ENCODE results near the gene CMTM8. TPM values are rescaled to one million over a fixed set of nuclear protein-coding genes. Genes with fewer than 3 reads are reported as not detected.

Gene CMTM8
- total and polyA plus RNA-seq, 2 of the 8 experiments (the other 6 are each of a cell fraction or from before 2014, with no cell fraction given), result 10.5 to 22.4 TPM

DNA sequence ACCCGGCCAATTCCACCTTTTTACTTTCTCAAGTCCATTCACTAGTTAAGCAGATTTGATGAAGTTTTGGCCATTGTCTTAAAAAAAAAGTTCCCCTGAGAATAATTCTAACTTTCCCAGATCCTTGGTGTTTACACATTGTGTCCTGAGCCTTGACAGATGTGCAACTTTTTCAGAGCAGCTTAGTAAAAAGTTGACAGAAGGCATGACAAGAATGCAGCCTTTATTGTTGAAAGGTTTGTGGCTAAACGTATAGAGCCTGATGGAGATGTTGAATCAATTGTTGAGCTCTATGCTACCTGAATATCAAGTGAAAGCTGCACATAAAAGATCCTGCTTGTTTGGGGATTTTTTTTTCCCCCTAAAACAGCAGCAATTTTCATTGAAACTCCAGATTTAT is 77.8 kb downstream of the CMTM8 start:
- Histone ChIP-seq H3K23me2 (ENCODE audit: low read depth, low read length) (no peaks in the 10 kb centered on the region), H2AK5ac (ENCODE audit: low read depth, low read length) (no peak overlapping the region), H3K23ac (ENCODE audit: insufficient read length) (no peak overlapping the region), H2BK20ac (ENCODE audit: low read length) (no peak overlapping the region), H2BK15ac (ENCODE audit: low read length) (no peak overlapping the region), H2AFZ (ENCODE audit: low read length) (no peak overlapping the region), H2BK12ac (ENCODE audit: low read depth, low read length) (no peak overlapping the region), H3K79me2 (ENCODE audit: control insufficient read depth in 1 of 2, insufficient read depth in 2 of 2, low read length in 2 of 2) (no peaks in the 10 kb centered on the region), H3K27me3 (replicated peaks in 1 of 4; ENCODE audit: control insufficient read depth in 3 of 4, extremely low read depth in 1 of 4, insufficient read depth in 3 of 4, low read length in 3 of 4) (no peaks in the 10 kb centered on the region), H3K79me1 (ENCODE audit: low read depth, low read length) (no peaks in the 10 kb centered on the region), H3K36me3 (ENCODE audit: control insufficient read depth in 2 of 4, insufficient read depth in 4 of 4, low read length in 3 of 4) (no peaks in the 10 kb centered on the region; a peak in 1 of 8 replicates), H3K4me3 (ENCODE audit: extremely low read depth in 1 of 4, insufficient read depth in 2 of 4, low read depth in 3 of 4, low read length in 4 of 4) (no peak overlapping the region), H2BK5ac (ENCODE audit: low read depth, low read length) (no peak overlapping the region), H3K27ac (ENCODE audit: low read depth, low read length) (no peak overlapping the region), H3K4me2 (ENCODE audit: insufficient read depth in 1 of 2, low read depth in 2 of 2, low read length in 2 of 2) (no peak overlapping the region), H3K14ac (ENCODE audit: insufficient read length) (no peak overlapping the region), H3K4me1 (replicated peaks in 1 of 4; ENCODE audit: control insufficient read depth in 3 of 4, insufficient read depth in 4 of 4, low read length in 3 of 4) (peaks cover 5 to 24% (median 9%) of the 10 kb centered on the region in 4 experiments), H2BK120ac (replicated peaks; ENCODE audit: low read depth, low read length) (no peak overlapping the region), H4K8ac (ENCODE audit: extremely low read depth, insufficient read depth, low read length) (no peak overlapping the region), H3K18ac (ENCODE audit: extremely low read depth, low read length) (no peak overlapping the region), H3K4ac (replicated peaks; ENCODE audit: insufficient read length, low read depth, low read length) (no peak overlapping the region), H4K5ac (ENCODE audit: insufficient read length, low read depth, low read length) (no peak overlapping the region), H4K20me1 (replicated peaks in 1 of 2; ENCODE audit: control insufficient read depth in 1 of 2, insufficient read depth in 2 of 2, low read length in 2 of 2) (no peaks in the 10 kb centered on the region), H3K9ac (replicated peaks in 1 of 4; ENCODE audit: extremely low read depth in 1 of 4, low read depth in 3 of 4, low read length in 3 of 4) (no peak overlapping the region), H4K91ac (replicated peaks; ENCODE audit: insufficient read length, low read length) (no peak overlapping the region), H3K56ac (replicated peaks; ENCODE audit: insufficient read length, low read depth, low read length) (no peak overlapping the region), H3K9me3 (ENCODE audit: insufficient read depth in 2 of 2, low read depth in 1 of 2, low read length in 1 of 2) (no peaks in the 10 kb centered on the region; a peak in 1 of 4 replicates)
- no peak for DNase-seq (ENCODE audit: low read depth in 1 of 2, low spot score in 2 of 2)
- WGBS, 2 experiments (ENCODE audit: extremely low coverage in 1 of 2, insufficient coverage in 1 of 2, insufficient read length in 1 of 2, insufficient replicate concordance in 2 of 2, low coverage in 1 of 2, low lambda C conversion rate in 2 of 2, missing lambda C conversion rate in 1 of 2), result 84% methylated on average over 2 of the region's 2 CpGs; no CpG with 5 or more reads in 1 of the 2 experiments
- ChIA-PET CTCF (ENCODE audit: partially characterized antibody) (interaction anchor here (0.6 to 1.2 kb wide), 4 partner anchors 21 to 70 kb away, joined by 3 to 5 read pairs (median 4); no protein-coding TSS in a partner anchor), POLR2A (ENCODE audit: partially characterized antibody) (no interaction called here)
- no peak for FAIRE-seq
- TF ChIP-seq CREB1 (IDR thresholded peaks at IDR 0.05) (no peak), BRCA1 (IDR thresholded peaks at IDR 0.05; ENCODE audit: low read depth, low read length) (no peak), KDM5A (IDR thresholded peaks at IDR 0.05; ENCODE audit: low read length) (no peak), BACH1 (IDR thresholded peaks at IDR 0.05; ENCODE audit: low read length) (no peak), JUN (IDR thresholded peaks at IDR 0.05; ENCODE audit: low read depth, low read length) (no peak), SUZ12 (IDR thresholded peaks at IDR 0.05; ENCODE audit: low read length) (no peak), SP4 (IDR thresholded peaks at IDR 0.05; ENCODE audit: low read length) (no peak), POU5F1 (IDR thresholded peaks at IDR 0.05; ENCODE audit: low read depth, low read length) (no peak), TAF1 (IDR thresholded peaks at IDR 0.05; ENCODE audit: low read depth, low read length) (no peak), SIX5 (IDR thresholded peaks at IDR 0.05; ENCODE audit: low read depth, low read length) (no peak), ZNF274 (IDR thresholded peaks at IDR 0.05; ENCODE audit: borderline replicate concordance, extremely low read depth, low read length) (no peak), TEAD4 (IDR thresholded peaks at IDR 0.05; ENCODE audit: low read depth, low read length) (no peak), FOSL1 (IDR thresholded peaks at IDR 0.05; ENCODE audit: insufficient read depth, low read depth, low read length) (no peak), MAFK (IDR thresholded peaks at IDR 0.05; ENCODE audit: low read depth, low read length) (no peak), BCL11A (IDR thresholded peaks at IDR 0.05; ENCODE audit: low read depth in 2 of 2, low read length in 2 of 2) (no peak), PHF8 (conservative IDR thresholded peaks at IDR 0.05; ENCODE audit: low read depth, low read length) (no peak)
- TF ChIP-seq, protein P1, sequence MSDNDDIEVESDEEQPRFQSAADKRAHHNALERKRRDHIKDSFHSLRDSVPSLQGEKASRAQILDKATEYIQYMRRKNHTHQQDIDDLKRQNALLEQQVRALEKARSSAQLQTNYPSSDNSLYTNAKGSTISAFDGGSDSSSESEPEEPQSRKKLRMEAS (IDR thresholded peaks at IDR 0.05), result no peak
